GM21528 (cell line): ENCODE data around the gene AADACL3.
"Not testable (repeated sequence)": the region's sequence is repeated elsewhere in the genome, so short reads cannot be mapped to it uniquely, and the experiment has no call there.

Experiments used
- ATAC-seq: cut with Tn5 transposase; IDR thresholded peaks from one replicate; pipeline ENCODE4 v1.9.1; 2021; ENCODE audit warnings: mild to moderate bottlenecking, moderate library complexity; ENCODE audit not compliant: unreplicated experiment, low FRiP score

Gene AADACL3, protein sequence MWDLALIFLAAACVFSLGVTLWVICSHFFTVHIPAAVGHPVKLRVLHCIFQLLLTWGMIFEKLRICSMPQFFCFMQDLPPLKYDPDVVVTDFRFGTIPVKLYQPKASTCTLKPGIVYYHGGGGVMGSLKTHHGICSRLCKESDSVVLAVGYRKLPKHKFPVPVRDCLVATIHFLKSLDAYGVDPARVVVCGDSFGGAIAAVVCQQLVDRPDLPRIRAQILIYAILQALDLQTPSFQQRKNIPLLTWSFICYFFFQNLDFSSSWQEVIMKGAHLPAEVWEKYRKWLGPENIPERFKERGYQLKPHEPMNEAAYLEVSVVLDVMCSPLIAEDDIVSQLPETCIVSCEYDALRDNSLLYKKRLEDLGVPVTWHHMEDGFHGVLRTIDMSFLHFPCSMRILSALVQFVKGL

DNA sequence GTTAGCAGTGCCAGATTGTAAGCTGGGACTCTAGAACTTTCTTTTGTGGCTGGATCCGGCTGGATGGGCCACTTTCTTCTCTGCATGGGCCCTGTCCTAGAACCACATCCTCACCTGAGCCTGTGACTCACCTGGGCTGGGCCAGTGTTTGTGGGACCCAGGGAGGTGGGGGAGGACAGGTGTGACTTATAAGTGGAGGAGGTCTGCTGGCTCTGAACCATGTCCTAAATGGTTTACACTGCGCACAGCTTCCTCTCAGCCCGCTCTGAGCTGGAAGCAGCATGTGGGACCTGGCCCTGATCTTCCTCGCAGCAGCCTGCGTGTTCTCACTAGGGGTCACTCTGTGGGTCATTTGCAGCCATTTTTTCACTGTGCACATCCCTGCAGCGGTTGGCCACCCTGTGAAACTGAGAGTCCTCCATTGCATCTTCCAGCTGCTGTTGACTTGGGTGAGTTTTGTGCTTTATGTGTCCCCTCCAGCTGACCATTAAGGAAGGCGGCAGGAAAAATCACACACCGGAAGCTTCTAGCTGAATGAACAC is at the start of gene AADACL3:
Gene AADACL3 (plus strand): TSS at position 215 of the 542 bp plus-strand sequence. CDS start 67 bp downstream, at position 282.
- ATAC-seq = no peak

DNA sequence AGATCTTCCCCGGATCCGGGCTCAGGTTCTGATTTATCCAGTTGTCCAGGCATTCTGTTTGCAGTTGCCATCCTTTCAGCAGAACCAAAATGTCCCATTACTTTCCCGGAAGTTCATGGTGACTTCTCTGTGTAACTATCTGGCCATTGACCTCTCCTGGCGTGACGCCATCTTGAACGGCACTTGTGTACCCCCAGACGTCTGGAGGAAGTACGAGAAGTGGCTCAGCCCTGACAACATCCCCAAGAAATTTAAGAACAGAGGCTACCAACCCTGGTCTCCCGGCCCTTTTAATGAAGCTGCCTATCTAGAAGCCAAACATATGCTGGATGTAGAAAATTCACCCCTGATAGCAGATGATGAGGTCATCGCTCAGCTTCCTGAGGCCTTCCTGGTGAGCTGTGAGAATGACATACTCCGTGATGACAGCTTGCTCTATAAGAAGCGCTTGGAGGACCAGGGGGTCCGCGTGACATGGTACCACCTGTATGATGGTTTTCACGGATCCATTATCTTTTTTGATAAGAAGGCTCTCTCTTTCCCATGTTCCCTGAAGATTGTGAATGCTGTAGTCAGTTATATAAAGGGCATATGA is 49.7 kb upstream of the AADACL3 start:
- ATAC-seq = no peak

DNA sequence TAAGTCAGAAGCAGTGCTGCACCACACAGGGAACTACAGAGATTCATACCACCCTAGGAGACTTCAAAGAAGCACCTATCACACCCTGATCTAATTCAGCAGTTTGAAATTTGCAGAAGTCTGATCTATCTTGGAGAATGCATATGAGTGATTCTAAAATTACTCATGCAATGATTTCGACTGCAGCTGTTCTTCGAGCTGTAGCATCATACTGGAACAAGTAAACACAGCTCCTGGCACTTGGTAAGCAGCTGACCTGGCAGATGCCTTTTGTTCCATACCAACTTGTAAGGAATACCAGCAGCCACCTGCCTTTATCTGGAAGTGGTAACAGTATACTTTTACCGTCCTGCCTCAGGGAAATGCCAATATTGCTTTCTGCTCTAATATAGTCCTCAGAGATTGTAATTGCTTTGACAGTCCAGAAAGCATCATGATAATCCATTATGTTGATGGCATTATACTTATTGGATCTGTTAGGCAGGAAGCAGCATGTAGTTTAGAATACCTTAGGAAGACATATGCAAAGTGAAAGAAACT is 46.3 kb upstream of the AADACL3 start:
- no peak for ATAC-seq

DNA sequence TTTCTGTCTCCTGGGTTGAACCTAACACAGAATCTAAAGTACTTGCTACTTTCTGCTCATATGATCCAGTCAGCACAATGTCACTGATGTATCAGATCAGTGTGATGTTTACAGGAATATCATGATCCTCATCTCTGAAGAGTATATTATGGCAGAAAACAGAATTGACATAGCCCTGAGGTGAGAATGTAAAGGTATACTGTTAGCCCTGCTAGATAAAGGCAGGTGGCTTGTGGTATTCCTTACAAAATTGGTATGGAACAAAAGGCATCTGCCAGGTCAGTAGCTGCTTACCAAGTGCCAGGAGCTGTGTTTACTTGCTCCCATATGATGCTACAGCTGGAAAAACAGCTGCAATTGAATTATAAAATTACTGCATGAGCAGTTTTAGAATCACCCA is 41.6 kb upstream of the AADACL3 start:
- no peak for ATAC-seq

DNA sequence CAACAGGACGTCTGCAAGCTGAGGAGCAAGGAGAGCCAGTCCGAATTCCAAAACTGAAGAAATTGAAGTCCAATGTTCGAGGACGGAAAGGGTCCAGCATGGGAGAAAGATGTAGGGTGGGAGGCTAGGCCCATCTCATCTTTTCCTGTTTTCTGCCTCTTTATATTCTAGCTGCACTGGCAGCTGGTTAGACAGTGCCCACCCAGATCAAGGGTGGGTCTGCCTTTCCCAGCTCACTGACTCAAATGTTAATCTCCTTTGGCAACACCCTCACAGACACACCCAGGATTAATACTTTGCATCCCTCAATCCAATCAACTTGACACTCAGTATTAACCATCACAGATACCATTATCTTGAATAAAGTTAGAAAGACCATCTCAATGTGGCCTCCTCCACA is 39.8 kb upstream of the AADACL3 start:
- ATAC-seq = not testable (repeated sequence)

DNA sequence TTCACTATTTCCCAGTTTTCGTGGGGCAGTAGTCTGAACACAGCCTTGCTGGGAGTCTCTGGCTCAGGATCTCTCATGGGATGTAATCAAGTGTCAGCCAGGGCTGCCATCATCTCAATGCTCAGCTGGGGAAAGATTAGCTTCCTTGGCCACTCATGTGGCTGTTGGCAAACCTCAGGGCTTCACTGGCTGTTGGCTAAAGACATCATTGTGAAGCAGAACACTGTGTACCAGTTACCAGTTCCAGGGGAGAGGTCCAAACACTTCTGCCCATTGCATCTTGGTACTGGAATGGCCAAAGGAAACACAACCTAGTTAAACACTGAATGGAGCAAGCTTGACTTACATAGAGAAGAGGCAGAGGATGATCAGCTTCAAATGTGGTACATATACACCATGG is 38.3 kb upstream of the AADACL3 start:
- no peak for ATAC-seq

DNA sequence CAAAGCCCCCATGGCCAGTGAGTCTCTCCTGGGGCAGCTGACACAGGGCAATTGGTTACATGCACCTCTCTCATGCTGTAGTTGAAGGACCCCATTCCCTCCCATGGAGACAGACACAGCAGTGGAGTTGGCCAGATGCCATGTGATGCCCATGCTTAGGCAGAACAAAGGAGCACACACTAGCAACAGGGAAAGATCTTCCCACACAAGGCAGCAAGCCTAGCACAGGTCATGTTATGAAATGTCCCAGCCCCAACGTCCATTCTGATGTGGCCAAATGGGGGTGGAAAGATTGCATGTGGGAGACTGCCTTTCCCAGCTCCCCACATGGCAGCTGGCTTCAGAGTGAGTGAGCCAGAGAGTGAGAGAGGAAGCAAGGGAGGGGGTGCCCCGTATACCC is 37.6 kb upstream of the AADACL3 start:
- ATAC-seq = no peak

DNA sequence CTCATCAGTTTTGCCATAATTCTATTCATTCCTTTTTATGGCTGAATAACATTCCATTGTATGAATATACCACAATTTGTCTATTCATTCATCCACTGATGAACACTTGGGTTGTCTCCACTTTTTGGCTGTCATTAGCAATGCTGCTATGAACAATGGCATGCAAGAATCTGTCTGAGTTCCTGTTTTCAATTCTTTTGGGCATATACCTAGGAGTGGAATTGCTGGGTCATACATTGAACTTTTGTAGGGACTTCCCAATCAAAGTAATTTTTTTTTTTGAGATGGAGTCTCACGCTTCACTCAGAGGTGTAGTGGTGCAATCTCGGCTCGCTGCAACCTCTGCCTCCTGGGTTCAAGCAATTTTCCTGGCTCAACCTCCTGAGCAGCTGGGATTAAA is 37.1 kb upstream of the AADACL3 start:
- no peak for ATAC-seq

DNA sequence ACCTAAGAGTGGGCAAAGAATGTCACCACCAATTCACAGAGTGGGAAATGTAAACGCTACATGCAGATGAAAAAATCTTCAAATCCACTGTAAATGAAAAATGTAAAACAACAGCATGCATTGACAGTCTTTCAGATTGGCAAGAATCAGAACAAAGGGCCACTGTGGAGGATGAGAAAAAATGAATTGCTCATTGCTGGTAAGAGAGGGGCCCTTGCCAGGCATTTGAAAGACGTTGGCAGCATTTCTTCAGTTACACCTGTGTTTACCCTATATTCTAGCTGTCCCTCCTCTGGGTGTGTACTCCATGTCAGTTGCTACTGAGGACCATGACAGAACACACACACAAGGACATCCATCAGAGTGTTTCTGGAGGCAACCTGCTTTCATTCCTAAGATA is 25.8 kb upstream of the AADACL3 start:
- ATAC-seq = no peak

DNA sequence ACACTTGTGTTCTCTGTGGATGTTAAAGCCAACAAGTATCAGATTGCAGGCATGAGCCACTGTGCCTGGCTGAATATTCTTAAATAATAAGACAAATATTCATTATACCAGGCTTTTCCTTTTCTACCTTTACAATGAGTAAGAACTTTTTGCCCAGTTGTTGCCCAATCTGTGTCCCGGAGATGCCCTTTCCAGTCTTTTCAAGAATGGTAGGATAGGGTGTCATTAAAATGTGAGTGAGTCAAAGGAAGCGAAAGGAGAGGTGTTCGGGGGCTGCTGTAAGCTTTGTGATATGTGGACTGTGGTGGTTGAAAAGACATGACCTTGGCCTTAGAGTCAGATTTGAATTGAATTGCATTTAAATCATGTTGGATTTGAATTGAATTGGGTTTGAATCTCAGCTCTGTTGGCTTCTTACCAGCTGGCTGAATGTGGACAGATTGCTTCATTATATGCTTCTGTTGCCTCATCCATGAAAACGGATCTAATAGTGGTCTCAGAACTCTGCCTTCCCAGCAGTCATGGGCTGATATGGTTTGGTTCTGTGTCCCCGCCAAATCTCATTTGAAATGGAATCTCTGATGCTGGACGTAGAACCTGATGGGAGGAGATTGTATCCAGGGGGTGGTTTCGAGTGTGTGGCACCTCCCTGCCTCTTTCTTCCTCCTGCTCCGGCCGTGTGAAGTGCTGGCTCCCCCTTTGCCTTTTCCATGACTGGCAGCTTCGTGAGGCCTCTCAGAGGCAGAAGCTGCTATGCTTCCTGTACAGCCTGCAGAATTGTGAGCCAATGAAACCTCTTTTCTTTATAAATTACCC is 22.7 kb upstream of the AADACL3 start:
- ATAC-seq = no peak

DNA sequence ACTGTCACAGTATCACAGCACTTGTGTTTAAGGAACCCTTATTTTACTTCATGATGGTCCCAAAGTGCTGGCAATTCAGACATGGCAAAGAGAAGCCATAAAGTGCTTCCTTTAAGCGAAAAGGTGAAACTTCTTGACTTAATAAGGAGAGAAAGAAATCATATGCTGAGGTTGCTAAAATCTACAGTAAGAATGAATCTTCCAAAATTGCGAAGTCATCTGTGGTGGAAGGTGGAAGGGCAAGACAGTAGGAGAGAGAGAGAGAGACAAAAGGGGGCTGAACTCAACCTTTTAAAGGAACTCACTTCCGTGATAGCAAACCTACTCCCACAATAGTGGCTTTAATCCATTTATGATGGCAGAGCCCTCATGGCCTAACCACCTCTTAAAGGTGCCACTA is 19.3 kb upstream of the AADACL3 start:
- no peak for ATAC-seq

DNA sequence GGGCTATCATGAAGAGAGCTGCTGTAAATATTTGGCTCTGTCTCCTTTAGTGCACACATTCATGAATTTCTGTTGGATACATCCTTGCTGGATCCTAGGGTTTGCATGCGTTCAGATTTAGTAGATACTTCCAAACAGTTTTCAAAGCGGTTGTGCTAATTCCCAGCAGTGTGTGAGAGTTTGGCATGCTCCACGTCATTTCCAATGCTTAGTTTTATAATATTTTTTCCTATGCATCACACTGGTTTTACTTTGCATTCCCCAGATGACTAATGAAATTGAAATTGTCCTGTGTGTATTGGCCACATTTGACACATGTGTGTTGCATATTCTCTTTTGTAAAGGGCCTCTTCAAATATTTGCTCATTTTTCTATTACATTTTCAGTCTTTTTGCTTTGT is 18.5 kb upstream of the AADACL3 start:
- ATAC-seq = no peak

DNA sequence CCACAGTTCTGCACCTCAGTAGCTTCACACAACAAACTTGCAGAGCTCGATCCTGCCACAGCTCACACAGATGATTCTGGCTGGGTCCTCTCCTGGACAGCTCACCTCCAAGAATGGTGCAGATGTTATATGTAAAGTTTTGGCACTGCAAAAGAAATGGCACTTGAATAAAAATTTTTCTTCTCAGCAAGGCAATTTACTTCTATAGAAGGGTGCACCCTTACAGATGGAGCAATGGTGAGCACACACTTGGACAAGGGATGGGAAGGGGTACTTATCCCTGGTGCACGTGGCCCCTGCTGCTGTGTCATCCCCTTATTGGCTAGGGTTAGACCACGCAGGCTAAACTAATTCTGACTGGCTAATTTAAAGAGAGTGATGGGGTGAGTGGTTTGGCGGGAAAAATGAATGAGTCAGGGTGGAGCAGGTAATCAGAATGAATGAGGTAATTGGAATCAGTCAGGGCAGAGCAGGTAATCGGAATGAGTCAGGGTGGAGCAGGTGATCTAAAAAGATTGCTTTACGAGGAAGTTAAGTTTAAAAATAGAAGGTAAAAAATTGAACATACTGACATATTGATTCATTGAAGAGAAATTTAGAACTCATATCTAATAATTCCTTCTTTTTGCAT is 12.0 kb upstream of the AADACL3 start:
- no peak for ATAC-seq

DNA sequence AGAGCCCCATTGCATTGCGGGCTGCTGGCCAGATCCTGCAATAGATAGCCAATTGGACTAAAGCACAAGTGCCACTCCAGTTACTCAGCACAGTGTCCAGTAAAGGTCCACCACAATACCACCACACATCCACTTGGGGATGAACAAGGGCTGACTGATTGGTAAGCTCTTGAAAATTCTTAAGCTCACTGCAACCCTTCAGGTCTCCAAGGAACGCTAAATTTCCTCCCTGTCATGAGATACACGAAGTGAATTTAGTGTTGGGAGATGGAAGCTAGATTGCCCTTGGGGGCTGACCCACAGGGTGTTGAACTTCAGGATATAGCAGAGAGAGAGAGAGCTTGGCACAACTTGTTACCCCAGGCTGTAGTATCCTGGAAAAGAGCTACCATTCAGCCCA is 9.8 kb upstream of the AADACL3 start:
- no peak for ATAC-seq

DNA sequence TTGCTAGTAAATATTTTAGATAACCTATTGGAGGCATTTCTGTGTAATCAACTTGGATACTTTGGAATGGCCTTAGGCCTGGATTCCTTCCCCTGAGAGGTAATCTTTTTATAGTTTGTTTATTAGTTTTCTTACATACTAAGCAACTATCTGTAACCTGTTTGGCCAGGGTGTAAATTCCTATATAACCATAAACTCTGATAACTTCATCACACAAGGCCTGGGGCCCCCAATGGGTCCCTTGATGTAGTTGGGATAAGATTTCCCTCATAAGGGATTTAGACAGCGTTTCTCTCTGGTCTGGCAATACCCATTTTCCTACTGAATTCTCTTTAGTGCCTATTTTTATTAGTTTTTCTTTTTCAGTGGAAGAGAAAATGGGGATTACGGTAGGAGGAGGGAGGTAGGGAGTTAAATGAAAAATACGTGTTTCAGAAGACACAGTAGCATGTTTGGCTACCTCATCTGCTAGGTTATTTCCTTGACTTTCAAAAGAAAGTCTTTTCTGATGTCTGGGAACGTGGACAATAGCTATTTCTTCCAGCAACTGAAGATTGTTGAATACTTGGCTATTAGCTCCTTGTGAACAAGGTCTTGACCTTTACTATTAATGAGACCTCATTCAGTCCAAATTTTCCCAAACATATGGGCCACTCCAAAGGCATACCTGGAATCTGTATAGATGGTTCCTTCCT is 7.4 kb upstream of the AADACL3 start:
- no peak for ATAC-seq

DNA sequence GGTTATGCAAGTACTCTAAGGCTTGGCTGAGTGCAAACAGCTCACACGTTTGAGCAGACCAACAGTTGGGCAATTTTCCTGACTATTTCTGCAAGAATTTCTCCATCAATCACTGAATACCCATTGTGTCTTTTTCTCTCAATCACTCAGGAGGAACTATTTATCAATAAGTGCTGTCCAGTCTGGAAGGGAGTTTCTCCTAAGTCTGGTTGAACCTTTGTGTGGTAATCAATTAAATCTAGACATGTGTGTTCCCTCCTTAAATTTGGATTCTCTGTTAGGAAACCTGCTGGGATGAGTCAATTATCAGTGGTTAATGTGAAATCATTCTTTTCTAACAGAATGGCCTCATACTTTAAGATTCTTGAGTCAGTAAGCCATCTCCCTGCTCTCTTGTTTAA is 6.8 kb upstream of the AADACL3 start:
- no peak for ATAC-seq

DNA sequence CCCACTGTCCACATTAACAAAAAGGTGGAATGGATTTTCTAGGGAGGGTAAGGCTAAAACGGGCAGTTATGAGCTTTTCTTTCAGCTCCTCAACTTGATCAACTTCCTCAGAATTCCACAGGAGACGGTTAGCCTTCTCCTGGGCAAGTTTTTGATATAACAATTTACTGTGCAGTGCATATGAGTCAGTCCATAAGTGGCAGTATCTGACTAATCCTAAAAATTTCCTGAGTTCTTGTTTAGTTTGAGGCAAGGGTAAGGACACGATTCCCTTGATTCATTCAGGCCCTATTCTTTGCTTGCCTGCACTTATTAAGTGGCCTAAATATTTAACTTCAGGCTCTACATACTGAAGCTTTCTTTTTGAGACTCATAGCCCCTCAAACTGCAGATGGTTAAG is 6.2 kb upstream of the AADACL3 start:
- no peak for ATAC-seq

DNA sequence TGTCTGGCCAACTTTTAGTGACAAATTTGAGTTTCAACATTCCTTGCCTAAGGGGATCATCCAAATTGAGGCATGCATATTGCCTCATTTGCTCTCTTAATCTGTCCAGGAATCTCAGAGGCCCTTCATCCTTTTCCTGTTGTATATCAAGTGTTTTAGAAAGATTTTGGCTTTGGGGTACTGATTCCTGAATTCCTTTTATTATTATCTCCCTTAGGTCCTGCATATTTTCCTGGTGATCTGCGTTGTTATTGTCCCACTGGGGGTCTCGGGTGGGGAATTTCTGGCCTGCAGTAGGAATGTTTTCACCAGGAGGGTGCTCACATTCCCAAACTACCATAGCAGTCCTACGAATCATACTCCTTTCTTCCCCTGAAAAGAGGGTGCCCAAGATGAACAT is 4.4 kb upstream of the AADACL3 start:
- no peak for ATAC-seq

DNA sequence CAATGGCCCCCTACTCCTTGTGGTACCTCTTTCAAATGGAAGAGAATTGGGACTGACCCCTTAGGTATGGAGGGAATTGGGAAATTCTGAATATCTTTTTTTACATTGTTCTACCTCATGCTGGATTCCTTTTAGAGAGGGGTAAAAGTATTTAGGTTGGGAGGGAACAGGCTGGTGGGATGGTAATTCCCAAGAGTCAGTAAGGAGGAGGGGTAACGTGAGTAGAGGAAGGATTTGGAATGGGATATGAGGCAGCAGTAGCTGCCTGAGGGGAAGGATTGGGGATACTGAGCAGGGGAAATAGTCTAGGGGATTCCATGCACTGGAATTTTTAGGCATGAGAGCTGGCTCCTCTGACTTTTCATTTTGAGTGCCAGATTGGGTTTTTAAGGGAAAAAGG is 3.8 kb upstream of the AADACL3 start:
- ATAC-seq = no peak

DNA sequence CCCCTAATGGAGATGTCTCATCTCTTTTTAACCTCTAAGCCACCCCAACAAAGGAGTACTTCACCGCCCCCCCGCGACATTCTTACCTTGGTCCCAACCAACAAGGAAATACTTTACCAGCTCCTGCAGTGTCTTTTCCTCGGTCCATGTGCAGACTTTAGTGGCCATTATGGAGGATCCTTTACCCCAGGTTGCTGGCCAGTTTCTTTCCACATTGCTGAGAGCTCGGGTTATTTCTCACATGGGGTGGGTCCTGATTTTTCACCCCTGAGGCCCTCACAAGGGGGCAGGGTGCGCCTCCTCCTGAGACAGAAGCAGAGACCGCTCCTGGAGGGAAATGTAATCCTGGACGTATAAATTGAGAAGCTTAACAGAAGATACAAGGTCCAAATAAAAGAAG is 3.0 kb upstream of the AADACL3 start:
- ATAC-seq = no peak
